Osteocyte (in vitro differentiated cells): Measurements from ENCODE around the gene CAMK2B. TPM values are rescaled to one million over a fixed set of nuclear protein-coding genes. Genes with fewer than 3 reads are reported as not detected.

ENCODE experiments used
- DNase-seq: peaks from one replicate; pipeline ENCODE4 v3.0.0; 2021; ENCODE audit warnings: mixed read lengths; ENCODE audit not compliant: unreplicated experiment; ENCODE audit errors: extremely low spot score
- H3K27ac Mint-ChIP-seq: one replicate; pipeline ENCODE4 v1.8.0; 2021; ENCODE audit warnings: mild to moderate bottlenecking, mixed read lengths; ENCODE audit not compliant: unreplicated experiment
- H3K27me3 Mint-ChIP-seq: one replicate; pipeline ENCODE4 v1.8.0; 2021; ENCODE audit warnings: mixed read lengths; ENCODE audit not compliant: unreplicated experiment
- H3K36me3 Mint-ChIP-seq: one replicate; pipeline ENCODE4 v1.8.0; 2021; ENCODE audit warnings: mixed read lengths; ENCODE audit not compliant: unreplicated experiment
- H3K4me1 Mint-ChIP-seq: one replicate; pipeline ENCODE4 v1.8.0; 2021; ENCODE audit warnings: mixed read lengths; ENCODE audit not compliant: unreplicated experiment
- H3K4me3 Mint-ChIP-seq: one replicate; pipeline ENCODE4 v1.8.0; 2021; ENCODE audit warnings: mild to moderate bottlenecking, moderate library complexity, mixed read lengths; ENCODE audit not compliant: unreplicated experiment
- H3K9me3 Mint-ChIP-seq: one replicate; pipeline ENCODE4 v1.8.0; 2021; ENCODE audit warnings: mixed read lengths; ENCODE audit not compliant: unreplicated experiment
- total RNA-seq: library from RNA; stranded (reverse); gene quantifications from 2 replicates; pipeline ENCODE4 v1.2.1, GENCODE V29; 2021
- TF ChIP-seq, protein P1 (sequence below): fragments of 200-600 bp; sonication (generic); IDR thresholded peaks from 2 replicates; pipeline ENCODE4 v1.5.0; 2021; ENCODE audit warnings: antibody characterized with exemption, mild to moderate bottlenecking, moderate library complexity

Gene CAMK2B
- total RNA-seq, 1 donor from 2014 or later = not detected

GRCh38 chr7:44212581-44213184 is 112.7 kb downstream of the CAMK2B start:
- Mint-ChIP-seq H3K27me3 (no peaks in the 10 kb centered on the region), H3K4me3 (no peak overlapping the region), H3K36me3 (peaks cover 31% of the 10 kb centered on the region), H3K4me1 (peaks cover 3% of the 10 kb centered on the region), H3K27ac (no peak overlapping the region), H3K9me3 (no peaks in the 10 kb centered on the region)
- TF ChIP-seq, protein P1, sequence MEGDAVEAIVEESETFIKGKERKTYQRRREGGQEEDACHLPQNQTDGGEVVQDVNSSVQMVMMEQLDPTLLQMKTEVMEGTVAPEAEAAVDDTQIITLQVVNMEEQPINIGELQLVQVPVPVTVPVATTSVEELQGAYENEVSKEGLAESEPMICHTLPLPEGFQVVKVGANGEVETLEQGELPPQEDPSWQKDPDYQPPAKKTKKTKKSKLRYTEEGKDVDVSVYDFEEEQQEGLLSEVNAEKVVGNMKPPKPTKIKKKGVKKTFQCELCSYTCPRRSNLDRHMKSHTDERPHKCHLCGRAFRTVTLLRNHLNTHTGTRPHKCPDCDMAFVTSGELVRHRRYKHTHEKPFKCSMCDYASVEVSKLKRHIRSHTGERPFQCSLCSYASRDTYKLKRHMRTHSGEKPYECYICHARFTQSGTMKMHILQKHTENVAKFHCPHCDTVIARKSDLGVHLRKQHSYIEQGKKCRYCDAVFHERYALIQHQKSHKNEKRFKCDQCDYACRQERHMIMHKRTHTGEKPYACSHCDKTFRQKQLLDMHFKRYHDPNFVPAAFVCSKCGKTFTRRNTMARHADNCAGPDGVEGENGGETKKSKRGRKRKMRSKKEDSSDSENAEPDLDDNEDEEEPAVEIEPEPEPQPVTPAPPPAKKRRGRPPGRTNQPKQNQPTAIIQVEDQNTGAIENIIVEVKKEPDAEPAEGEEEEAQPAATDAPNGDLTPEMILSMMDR = no peak
- DNase-seq = no peak

DNA sequence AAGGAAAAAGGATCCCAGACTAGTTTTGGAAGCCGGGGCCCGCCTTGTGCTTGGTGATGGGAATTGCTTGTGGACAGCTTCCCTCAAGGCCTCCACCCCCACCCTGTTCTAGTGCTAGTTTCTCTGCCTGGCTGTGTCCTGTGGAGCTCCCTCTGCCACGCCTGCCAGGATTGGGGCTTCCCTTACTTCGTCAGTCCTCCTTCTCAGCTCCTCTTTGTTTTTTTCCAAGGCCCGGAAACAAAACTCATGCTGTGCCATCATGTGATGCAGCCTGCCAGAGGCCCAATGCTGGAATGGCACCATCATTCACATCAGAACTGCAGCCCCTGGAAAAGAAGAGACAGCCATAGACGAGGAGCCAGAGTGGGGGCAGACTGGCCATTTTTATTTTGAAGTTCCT is 113.4 kb downstream of the CAMK2B start:
- Mint-ChIP-seq H3K27me3 (no peaks in the 10 kb centered on the region), H3K4me1 (peaks cover 3% of the 10 kb centered on the region), H3K36me3 (peaks cover 33% of the 10 kb centered on the region), H3K4me3 (no peak overlapping the region), H3K9me3 (no peaks in the 10 kb centered on the region), H3K27ac (peak overlapping the region; percentile 6)
- no peak for DNase-seq
- TF ChIP-seq, protein P1 = no peak

DNA sequence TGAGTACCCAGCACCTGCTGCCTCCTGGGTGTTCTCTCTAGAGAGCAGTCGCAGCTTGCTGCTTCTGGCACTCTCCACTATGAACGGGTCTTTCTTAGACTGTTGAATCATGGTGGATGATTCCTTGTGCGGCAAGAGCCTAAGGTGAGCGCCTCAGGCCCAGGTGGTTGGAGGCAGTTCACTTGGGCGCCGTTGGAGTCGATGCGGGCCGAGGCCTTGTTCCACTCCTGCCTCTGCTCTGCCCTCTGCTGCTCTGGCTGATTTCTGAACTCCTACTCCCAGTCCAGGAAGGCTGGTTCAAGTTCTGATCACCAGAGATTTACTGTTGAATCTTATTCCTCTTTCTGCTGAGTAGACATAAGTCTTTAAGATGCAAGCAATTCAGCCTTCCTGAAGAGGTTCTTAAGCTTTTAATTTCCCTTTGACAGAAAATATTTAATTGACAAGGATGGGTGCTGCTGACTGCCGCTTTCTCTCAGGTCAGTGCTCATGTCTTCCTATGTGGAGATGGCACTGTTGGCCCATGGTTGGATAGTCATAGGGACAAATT is 114.2 kb downstream of the CAMK2B start:
- peaks cover 3% of the 10 kb centered on the region for H3K4me1 Mint-ChIP-seq
- no peak overlapping the region for H3K4me3 Mint-ChIP-seq
- peaks cover 37% of the 10 kb centered on the region for H3K36me3 Mint-ChIP-seq
- DNase-seq = no peak
- TF ChIP-seq, protein P1 = no peak
- no peaks in the 10 kb centered on the region for H3K9me3 Mint-ChIP-seq
- no peaks in the 10 kb centered on the region for H3K27me3 Mint-ChIP-seq
- H3K27ac Mint-ChIP-seq = no peak overlapping the region

GRCh38 chr7:44210107-44210506 is 115.3 kb downstream of the CAMK2B start:
- peaks cover 3% of the 10 kb centered on the region for H3K4me1 Mint-ChIP-seq
- no peak overlapping the region for H3K4me3 Mint-ChIP-seq
- no peak for DNase-seq
- peaks cover 42% of the 10 kb centered on the region for H3K36me3 Mint-ChIP-seq
- H3K27me3 Mint-ChIP-seq = no peaks in the 10 kb centered on the region
- H3K9me3 Mint-ChIP-seq = no peaks in the 10 kb centered on the region
- no peak overlapping the region for H3K27ac Mint-ChIP-seq
- TF ChIP-seq, protein P1 = no peak

- Mint-ChIP-seq H3K27ac (no peak overlapping the region), H3K27me3 (no peaks in the 10 kb centered on the region), H3K36me3 (peaks cover 48% of the 10 kb centered on the region), H3K4me3 (no peak overlapping the region), H3K9me3 (no peaks in the 10 kb centered on the region), H3K4me1 (peaks cover 9% of the 10 kb centered on the region)
- no peak for DNase-seq
- TF ChIP-seq, protein P1 = no peak
Measured at GRCh38 chr7:44208085-44208484, 117.3 kb downstream of the CAMK2B start.
